HG02588 (cell line): Measurements from ENCODE around the gene NF1.
"Not testable (repeated sequence)": the region's sequence is repeated elsewhere in the genome, so short reads cannot be mapped to it uniquely, and the experiment has no call there.

Source experiments
- ATAC-seq: cut with Tn5 transposase; IDR thresholded peaks from one replicate; pipeline ENCODE4 v1.9.1; 2021; ENCODE audit warnings: mild to moderate bottlenecking, moderate library complexity; ENCODE audit not compliant: unreplicated experiment

Gene NF1

GRCh38 chr17:31122746-31123145 lies 28.0 kb downstream of the NF1 start:
- no peak for ATAC-seq

GRCh38 chr17:31126318-31126717 lies 31.5 kb downstream of the NF1 start:
- no peak for ATAC-seq

GRCh38 chr17:31128241-31128640 lies 33.5 kb downstream of the NF1 start:
- no peak for ATAC-seq

- ATAC-seq = no peak
These were observed 35.8 kb downstream of the NF1 start for GRCh38 chr17:31130286-31131224.

- no peak for ATAC-seq
These were observed 36.5 kb downstream of the NF1 start for GRCh38 chr17:31131299-31131698.

- ATAC-seq = no peak
These were observed 38.2 kb downstream of the NF1 start for GRCh38 chr17:31132977-31133376.

- no peak for ATAC-seq
These were observed 39.8 kb downstream of the NF1 start for GRCh38 chr17:31134576-31134975.

GRCh38 chr17:31136319-31136718 lies 41.5 kb downstream of the NF1 start:
- ATAC-seq = no peak

GRCh38 chr17:31140111-31140510 lies 45.3 kb downstream of the NF1 start:
- no peak for ATAC-seq

GRCh38 chr17:31144428-31144827 lies 49.7 kb downstream of the NF1 start:
- no peak for ATAC-seq

- no peak for ATAC-seq
These were observed 50.1 kb downstream of the NF1 start for GRCh38 chr17:31144836-31145235.

- ATAC-seq = no peak
These were observed 52.9 kb downstream of the NF1 start for GRCh38 chr17:31147507-31148202.

GRCh38 chr17:31148205-31148604 lies 53.4 kb downstream of the NF1 start:
- no peak for ATAC-seq

GRCh38 chr17:31152271-31152670 lies 57.5 kb downstream of the NF1 start:
- no peak for ATAC-seq

- ATAC-seq = no peak
These were observed 60.5 kb downstream of the NF1 start for GRCh38 chr17:31155208-31155810.

- ATAC-seq = no peak
These were observed 61.5 kb downstream of the NF1 start for GRCh38 chr17:31156326-31156725.

- not testable (repeated sequence) for ATAC-seq
These were observed 62.1 kb downstream of the NF1 start for GRCh38 chr17:31156864-31157263.

GRCh38 chr17:31158746-31159377 lies 64.1 kb downstream of the NF1 start:
- no peak for ATAC-seq

- no peak for ATAC-seq
These were observed 68.5 kb downstream of the NF1 start for GRCh38 chr17:31163091-31163781.

- ATAC-seq = no peak
These were observed 72.3 kb downstream of the NF1 start for GRCh38 chr17:31167111-31167510.

GRCh38 chr17:31171701-31172100 lies 76.9 kb downstream of the NF1 start:
- ATAC-seq = no peak
